HG03432 (cell line): Measurements from ENCODE around the gene PHKG1.
"Not testable (repeated sequence)": the region's sequence is repeated elsewhere in the genome, so short reads cannot be mapped to it uniquely, and the experiment has no call there.

Experiments used
- ATAC-seq: cut with Tn5 transposase; IDR thresholded peaks from one replicate; pipeline ENCODE4 v1.9.1; 2021; ENCODE audit warnings: mild to moderate bottlenecking, moderate library complexity; ENCODE audit not compliant: unreplicated experiment

Gene PHKG1

GRCh38 chr7:56092789-56093531, at the start of gene PHKG1:
Gene PHKG1 (minus strand): TSS chr7:56092952. CDS start chr7:56088941, 4,011 bp downstream.
- ATAC-seq, result no peak

- ATAC-seq, result not testable (repeated sequence)
These were observed 38.3 kb upstream of the PHKG1 start for GRCh38 chr7:56131062-56131461.

GRCh38 chr7:56127241-56127975, 34.7 kb upstream of the PHKG1 start:
- ATAC-seq, result no peak

- ATAC-seq, result no peak
These were observed 33.1 kb upstream of the PHKG1 start for GRCh38 chr7:56125831-56126230.

GRCh38 chr7:56124981-56125380, 32.2 kb upstream of the PHKG1 start:
- ATAC-seq, result no peak

- ATAC-seq, result no peak
These were observed 28.7 kb upstream of the PHKG1 start for GRCh38 chr7:56121440-56121839.

GRCh38 chr7:56115852-56116538, 23.2 kb upstream of the PHKG1 start, which contains the start of gene NUPR2:
Gene NUPR2 (minus strand): TSS chr7:56116417. CDS start chr7:56116314, 103 bp downstream.
- ATAC-seq, result no peak

- ATAC-seq, result not testable (repeated sequence)
These were observed 19.5 kb upstream of the PHKG1 start for GRCh38 chr7:56112244-56112643.

GRCh38 chr7:56110611-56111010, 17.9 kb upstream of the PHKG1 start:
- no peak for ATAC-seq

- no peak for ATAC-seq
These were observed 15.2 kb upstream of the PHKG1 start for GRCh38 chr7:56107954-56108258.

GRCh38 chr7:56106108-56107073, 13.6 kb upstream of the PHKG1 start, which contains the start of gene CHCHD2:
Gene CHCHD2 (minus strand): TSS chr7:56106476. CDS start chr7:56106413, 63 bp downstream.
- ATAC-seq, result peak; percentile 100

- ATAC-seq, result no peak
These were observed 12.8 kb upstream of the PHKG1 start for GRCh38 chr7:56105508-56105907.

- not testable (repeated sequence) for ATAC-seq
These were observed 11.4 kb upstream of the PHKG1 start for GRCh38 chr7:56104138-56104537.

GRCh38 chr7:56099653-56100052, 6.9 kb upstream of the PHKG1 start:
- no peak for ATAC-seq

GRCh38 chr7:56098187-56099008, 5.6 kb upstream of the PHKG1 start:
- ATAC-seq, result not testable (repeated sequence)

- no peak for ATAC-seq
These were observed 4.9 kb upstream of the PHKG1 start for GRCh38 chr7:56097700-56098099.

GRCh38 chr7:56092388-56092787, 364 bp downstream of the PHKG1 start:
- ATAC-seq, result not testable (repeated sequence)

GRCh38 chr7:56091591-56091990, 1.2 kb downstream of the PHKG1 start:
- ATAC-seq, result no peak

GRCh38 chr7:56087445-56087844, 5.3 kb downstream of the PHKG1 start:
- ATAC-seq, result no peak

- ATAC-seq, result no peak
These were observed 6.0 kb downstream of the PHKG1 start for GRCh38 chr7:56086761-56087160.
